GM23338 (cell line): ENCODE measurements around the gene SELPLG. TPM values are rescaled to one million over a fixed set of nuclear protein-coding genes. Genes with fewer than 3 reads are reported as not detected.

Source experiments
- ATAC-seq: fragments of 200-7000 bp; cut with Tn5 transposase; 3 replicates; pipeline ENCODE4 v1.9.1; 2020
- DNase-seq: peaks from one replicate; pipeline ENCODE4 v3.0.0-alpha.2; 2015; ENCODE audit warnings: low spot score
- H2AFZ ChIP-seq: fragments of 200-600 bp; sonication (generic); 2 replicates; pipeline ENCODE4 v1.8.0; 2016; ENCODE audit warnings: antibody characterized with exemption, mild to moderate bottlenecking, moderate library complexity
- H3F3A ChIP-seq: fragments of 200-600 bp; sonication (generic); replicated peaks from 2 replicates; pipeline ENCODE4 v1.8.0; 2017; ENCODE audit warnings: antibody characterized with exemption, mixed run types, low read depth
- H3K27ac ChIP-seq: fragments of 200-600 bp; sonication (generic); 2 replicates; pipeline ENCODE4 v1.6.1; 2016; ENCODE audit warnings: low read depth
- H3K27me3 ChIP-seq: fragments of 200-600 bp; sonication (generic); 2 replicates; pipeline ENCODE4 v1.8.0; 2016; ENCODE audit warnings: mild to moderate bottlenecking, mixed run types, moderate library complexity; ENCODE audit not compliant: insufficient read depth
- H3K36me3 ChIP-seq: fragments of 200-600 bp; sonication (generic); 2 replicates; pipeline ENCODE4 v1.8.0; 2016; ENCODE audit warnings: mild to moderate bottlenecking; ENCODE audit not compliant: insufficient read depth
- H3K4me1 ChIP-seq: fragments of 200-600 bp; sonication (generic); 2 replicates; pipeline ENCODE4 v1.8.0; 2016; ENCODE audit warnings: mild to moderate bottlenecking, moderate library complexity; ENCODE audit not compliant: insufficient read depth
- H3K4me2 ChIP-seq: fragments of 200-600 bp; sonication (generic); 2 replicates; pipeline ENCODE4 v1.7.1; 2017; ENCODE audit warnings: mixed run types
- H3K4me3 ChIP-seq: fragments of 200-600 bp; sonication (generic); 2 replicates; pipeline ENCODE4 v1.6.1; 2016; ENCODE audit warnings: mixed run types
- H3K79me2 ChIP-seq: fragments of 200-600 bp; sonication (generic); replicated peaks from 2 replicates; pipeline ENCODE4 v1.8.0; 2017; ENCODE audit warnings: mild to moderate bottlenecking; ENCODE audit not compliant: insufficient read depth
- H3K9me2 ChIP-seq: fragments of 200-600 bp; sonication (generic); 2 replicates; pipeline ENCODE4 v1.8.0; 2017; ENCODE audit not compliant: insufficient read depth
- H4K20me1 ChIP-seq: fragments of 200-600 bp; sonication (generic); replicated peaks from 2 replicates; pipeline ENCODE4 v1.8.0; 2017; ENCODE audit warnings: mild to moderate bottlenecking; ENCODE audit not compliant: insufficient read depth
- H3K27ac Mint-ChIP-seq: 2 replicates; pipeline ENCODE4 v1.8.0; 2020; ENCODE audit warnings: inconsistent platforms, mild to moderate bottlenecking, moderate library complexity, mixed read lengths
- H3K27me3 Mint-ChIP-seq: 3 replicates; pipeline ENCODE4 v1.8.0; 2022; ENCODE audit warnings: low read depth, mild to moderate bottlenecking, moderate library complexity, mixed read lengths, inconsistent platforms; ENCODE audit not compliant: insufficient read depth, poor library complexity
- H3K36me3 Mint-ChIP-seq: 3 replicates; pipeline ENCODE4 v1.8.0; 2021; ENCODE audit warnings: low read depth, mild to moderate bottlenecking, inconsistent platforms, moderate library complexity, mixed read lengths
- H3K4me1 Mint-ChIP-seq: 3 replicates; pipeline ENCODE4 v1.8.0; 2020; ENCODE audit warnings: mild to moderate bottlenecking, inconsistent platforms, mixed read lengths
- H3K4me3 Mint-ChIP-seq: 3 replicates; pipeline ENCODE4 v1.8.0; 2021; ENCODE audit warnings: moderate library complexity, mild to moderate bottlenecking, inconsistent platforms, mixed read lengths
- H3K9me3 Mint-ChIP-seq: 3 replicates; pipeline ENCODE4 v1.8.0; 2020; ENCODE audit warnings: moderate library complexity, mild to moderate bottlenecking, inconsistent platforms, mixed read lengths
- CREB1 ChIP-seq: fragments of 250-450 bp; sonication (Bioruptor Pico); IDR thresholded peaks from 2 replicates; pipeline ENCODE4 v1.5.0; 2020; ENCODE audit warnings: low read depth, mild to moderate bottlenecking, moderate library complexity
- CTCF ChIP-seq, 2 experiments: fragments of 200-600 bp in 1 of 2; sonication (generic) in 1 of 2; conservative IDR thresholded peaks; 2 replicates each; pipeline versions ENCODE4 v1.5.1 to v1.6.1; 2016 to 2017; ENCODE audit warnings: antibody characterized with exemption in 2 of 2, low read depth in 2 of 2, mild to moderate bottlenecking in 2 of 2, moderate library complexity in 1 of 2
- ETS1 ChIP-seq: IDR thresholded peaks from 2 replicates; pipeline ENCODE4 v1.6.1; 2016; ENCODE audit warnings: antibody characterized with exemption
- EZH2 ChIP-seq: fragments of 200-600 bp; sonication (generic); IDR thresholded peaks from one replicate; pipeline ENCODE4 v1.8.0; 2017; ENCODE audit warnings: antibody characterized with exemption, mild to moderate bottlenecking, low read depth; ENCODE audit not compliant: unreplicated experiment
- EZH2phosphoT487 ChIP-seq: fragments of 200-600 bp; sonication (generic); IDR thresholded peaks from one replicate; pipeline ENCODE4 v1.8.1; 2018; ENCODE audit warnings: antibody characterized with exemption; ENCODE audit not compliant: unreplicated experiment
- JUNB ChIP-seq: IDR thresholded peaks from one replicate; pipeline ENCODE4 v1.6.1; 2016; ENCODE audit warnings: antibody characterized with exemption; ENCODE audit not compliant: unreplicated experiment
- NANOG ChIP-seq: IDR thresholded peaks from 2 replicates; pipeline ENCODE4 v1.6.1; 2016; ENCODE audit warnings: antibody characterized with exemption, borderline replicate concordance
- POLR2AphosphoS5 ChIP-seq: IDR thresholded peaks from 2 replicates; pipeline ENCODE4 v1.6.1; 2016; ENCODE audit warnings: antibody characterized with exemption, low read depth
- REST ChIP-seq: IDR thresholded peaks from one replicate; pipeline ENCODE4 v1.6.1; 2018; ENCODE audit warnings: antibody characterized with exemption; ENCODE audit not compliant: unreplicated experiment
- STAT1 ChIP-seq: IDR thresholded peaks from one replicate; pipeline ENCODE4 v1.6.1; 2016; ENCODE audit warnings: antibody characterized with exemption; ENCODE audit not compliant: unreplicated experiment
- ZNF114 ChIP-seq: fragments of 250-450 bp; sonication (Bioruptor Pico); IDR thresholded peaks from 2 replicates; pipeline ENCODE4 v1.5.0; 2020; ENCODE audit warnings: mild to moderate bottlenecking, moderate library complexity
- ZNF331 ChIP-seq: fragments of 250-450 bp; sonication (Bioruptor Pico); IDR thresholded peaks from 2 replicates; pipeline ENCODE4 v1.5.0; 2020; ENCODE audit warnings: low read depth, mild to moderate bottlenecking, moderate library complexity
- ZNF462 ChIP-seq: fragments of 250-450 bp; sonication (Bioruptor Pico); IDR thresholded peaks from 2 replicates; pipeline ENCODE4 v1.5.0; 2020; ENCODE audit warnings: mild to moderate bottlenecking, moderate library complexity
- polyA plus RNA-seq: library from polyadenylated mRNA; unstranded; fragments of >200 nt; fragmentation: Nextera tagmentation; extraction: Ambion mirVana; gene quantifications from 2 replicates; pipeline ENCODE4 v1.2.1, GENCODE V29; 2016
- total RNA-seq: library from RNA; depleted of rRNA; stranded (reverse); fragments of >200 nt; shearing (Covaris generic); gene quantifications from 2 replicates; pipeline ENCODE4 v1.2.3, GENCODE V29; 2014

Gene SELPLG
- total and polyA plus RNA-seq, 2 experiments from 2014 or later = 0.16 to 0.56 TPM

GRCh38 chr12:108594323-108594903 lies 39.3 kb downstream of the SELPLG start:
- no peak overlapping the region for H3K4me3 Mint-ChIP-seq
- H3K9me3 Mint-ChIP-seq = no peaks in the 10 kb centered on the region
- no peak overlapping the region for H3K27ac Mint-ChIP-seq
- Histone ChIP-seq H3F3A (no peaks in the 10 kb centered on the region), H3K4me3 (no peak overlapping the region), H3K4me1 (no peaks in the 10 kb centered on the region; the same call in 1 of the 2 replicates), H2AFZ (no peak overlapping the region), H3K79me2 (no peaks in the 10 kb centered on the region), H3K27ac (no peak overlapping the region), H3K9me2 (no peaks in the 10 kb centered on the region), H4K20me1 (no peaks in the 10 kb centered on the region), H3K4me2 (no peak overlapping the region), H3K36me3 (no peaks in the 10 kb centered on the region), H3K27me3 (no peaks in the 10 kb centered on the region)
- H3K4me1 Mint-ChIP-seq = peaks cover 16% of the 10 kb centered on the region
- no peak for DNase-seq
- peaks cover 4% of the 10 kb centered on the region for H3K27me3 Mint-ChIP-seq
- TF ChIP-seq CTCF (conservative IDR thresholded peaks at IDR 0.05; ENCODE audit: low read depth in 2 of 2) = no peak
- TF ChIP-seq EZH2phosphoT487 = no peak
- TF ChIP-seq ZNF331 (CRISPR knock-in tag) = no peak
- no peak for TF ChIP-seq NANOG
- TF ChIP-seq ZNF462 (CRISPR knock-in tag) = no peak
- no peak for TF ChIP-seq JUNB
- no peak for TF ChIP-seq STAT1
- TF ChIP-seq POLR2AphosphoS5 = no peak
- TF ChIP-seq ETS1 = no peak
- TF ChIP-seq ZNF114 (CRISPR knock-in tag) = no peak
- TF ChIP-seq REST = no peak
- TF ChIP-seq CREB1 = no peak
- TF ChIP-seq EZH2 = no peak
- no peaks in the 10 kb centered on the region for H3K36me3 Mint-ChIP-seq
- no peak for ATAC-seq
